Measurements from ENCODE around the gene MAP3K15.
"Not testable (repeated sequence)": the region's sequence is repeated elsewhere in the genome, so short reads cannot be mapped to it uniquely, and the experiment has no call there.

MAP3K15 gene

DNA sequence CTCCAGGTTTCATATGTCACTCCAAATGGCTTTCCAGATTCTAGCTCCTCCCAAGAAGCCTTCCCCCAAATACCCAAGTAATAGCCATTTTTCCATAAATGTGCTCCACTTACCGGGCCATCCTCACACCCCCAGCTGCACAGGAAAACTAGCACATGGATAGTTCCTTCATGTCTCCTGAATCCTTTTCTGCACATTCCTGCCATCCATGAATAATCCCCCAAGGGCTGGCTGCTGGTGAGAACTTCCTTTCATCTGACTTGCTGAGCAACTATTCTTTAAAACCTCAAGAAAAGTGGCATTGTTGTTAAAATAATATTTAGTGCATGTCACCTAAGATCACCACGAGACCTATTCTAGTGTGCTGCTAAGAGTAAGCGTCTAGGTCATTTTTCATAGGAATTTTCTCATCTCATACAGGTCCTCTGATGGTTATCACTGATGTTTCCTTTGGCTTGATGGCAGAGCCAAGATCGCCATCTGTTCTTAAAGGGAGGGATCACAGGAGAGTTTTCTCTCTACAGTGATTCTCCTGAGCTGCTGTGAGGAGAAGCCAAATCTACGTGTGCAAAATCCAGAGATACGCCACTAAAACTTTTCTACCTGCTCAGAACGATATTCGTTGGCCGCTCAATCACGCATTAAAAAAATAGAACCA lies 71.3 kb downstream of the MAP3K15 start:
- no peak for DNase-seq (ENCODE audit: low read depth in 2 of 2)
- TF ChIP-seq, protein P1, sequence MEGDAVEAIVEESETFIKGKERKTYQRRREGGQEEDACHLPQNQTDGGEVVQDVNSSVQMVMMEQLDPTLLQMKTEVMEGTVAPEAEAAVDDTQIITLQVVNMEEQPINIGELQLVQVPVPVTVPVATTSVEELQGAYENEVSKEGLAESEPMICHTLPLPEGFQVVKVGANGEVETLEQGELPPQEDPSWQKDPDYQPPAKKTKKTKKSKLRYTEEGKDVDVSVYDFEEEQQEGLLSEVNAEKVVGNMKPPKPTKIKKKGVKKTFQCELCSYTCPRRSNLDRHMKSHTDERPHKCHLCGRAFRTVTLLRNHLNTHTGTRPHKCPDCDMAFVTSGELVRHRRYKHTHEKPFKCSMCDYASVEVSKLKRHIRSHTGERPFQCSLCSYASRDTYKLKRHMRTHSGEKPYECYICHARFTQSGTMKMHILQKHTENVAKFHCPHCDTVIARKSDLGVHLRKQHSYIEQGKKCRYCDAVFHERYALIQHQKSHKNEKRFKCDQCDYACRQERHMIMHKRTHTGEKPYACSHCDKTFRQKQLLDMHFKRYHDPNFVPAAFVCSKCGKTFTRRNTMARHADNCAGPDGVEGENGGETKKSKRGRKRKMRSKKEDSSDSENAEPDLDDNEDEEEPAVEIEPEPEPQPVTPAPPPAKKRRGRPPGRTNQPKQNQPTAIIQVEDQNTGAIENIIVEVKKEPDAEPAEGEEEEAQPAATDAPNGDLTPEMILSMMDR (IDR thresholded peaks at IDR 0.05; ENCODE audit: low read depth, low read length) = no peak
- no peak overlapping the region for H3K4me3 ChIP-seq (replicated peaks in 1 of 2; ENCODE audit: low read depth in 2 of 2, low read length in 2 of 2)

DNA sequence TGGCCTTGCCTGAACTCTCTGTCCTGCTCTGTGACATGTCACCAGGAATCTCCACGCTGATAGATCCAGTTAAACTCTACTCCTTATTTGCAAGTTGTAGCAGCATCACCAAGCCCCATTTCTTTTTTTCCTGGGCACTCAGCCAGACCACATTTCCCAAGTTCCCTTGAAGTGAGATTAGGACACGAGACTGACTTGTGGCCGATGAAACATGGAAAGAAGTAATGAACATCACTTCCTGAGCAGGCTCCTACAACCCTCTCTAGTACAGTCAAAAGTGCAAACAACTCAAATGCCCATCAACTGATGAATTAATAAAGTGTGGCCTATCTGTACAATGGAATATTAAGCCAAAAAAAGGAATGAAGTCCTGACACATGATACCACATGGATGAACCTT lies 74.6 kb downstream of the MAP3K15 start:
- TF ChIP-seq, protein P1 (IDR thresholded peaks at IDR 0.05; ENCODE audit: low read depth, low read length) = no peak
- H3K4me3 ChIP-seq (replicated peaks in 1 of 2; ENCODE audit: low read depth in 2 of 2, low read length in 2 of 2) = no peak overlapping the region
- peak; percentile 51 to 65 for DNase-seq (ENCODE audit: low read depth in 2 of 2)

DNA sequence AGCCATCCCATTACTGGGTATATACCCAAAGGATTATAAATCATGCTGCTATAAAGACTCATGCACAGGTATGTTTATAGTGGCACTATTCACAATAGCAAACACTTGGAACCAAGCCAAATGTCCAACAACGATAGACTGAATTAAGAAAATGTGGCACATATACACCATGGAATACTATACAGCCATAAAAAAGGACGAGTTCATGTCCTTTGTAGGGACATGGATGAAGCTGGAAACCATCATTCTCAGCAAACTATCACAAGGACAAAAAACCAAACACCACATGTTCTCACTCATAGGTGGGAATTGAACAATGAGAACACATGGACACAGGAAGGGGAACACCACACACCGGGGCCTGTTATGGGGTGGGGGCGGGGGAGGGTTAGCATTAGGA lies 92.6 kb downstream of the MAP3K15 start:
- not testable (repeated sequence) for H3K4me3 ChIP-seq (replicated peaks in 1 of 2; ENCODE audit: low read depth in 2 of 2, low read length in 2 of 2); DNase-seq (ENCODE audit: low read depth in 2 of 2)

DNA sequence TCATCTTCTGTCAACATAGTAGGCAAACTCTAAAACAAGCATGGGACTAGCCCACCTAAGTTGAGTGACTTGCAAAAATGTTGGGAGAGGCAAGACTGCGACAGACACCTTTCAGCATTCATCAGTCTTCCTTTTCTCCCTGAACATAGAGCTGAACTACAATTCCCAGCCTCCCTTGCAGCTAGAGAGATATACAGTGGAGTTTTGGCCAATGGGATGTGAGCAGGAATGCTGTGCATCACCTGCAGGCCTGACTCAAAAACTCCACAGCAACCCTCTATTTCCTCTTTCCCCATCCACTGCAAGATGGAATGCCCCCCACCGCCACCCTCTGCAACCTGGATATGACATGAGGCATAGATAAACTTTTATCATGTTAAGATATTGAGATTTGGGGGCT lies 105.0 kb downstream of the MAP3K15 start:
- no peak for DNase-seq (ENCODE audit: low read depth in 2 of 2)
- TF ChIP-seq, protein P1 (IDR thresholded peaks at IDR 0.05; ENCODE audit: low read depth, low read length) = no peak
- H3K4me3 ChIP-seq (replicated peaks in 1 of 2; ENCODE audit: low read depth in 2 of 2, low read length in 2 of 2) = no peak overlapping the region

DNA sequence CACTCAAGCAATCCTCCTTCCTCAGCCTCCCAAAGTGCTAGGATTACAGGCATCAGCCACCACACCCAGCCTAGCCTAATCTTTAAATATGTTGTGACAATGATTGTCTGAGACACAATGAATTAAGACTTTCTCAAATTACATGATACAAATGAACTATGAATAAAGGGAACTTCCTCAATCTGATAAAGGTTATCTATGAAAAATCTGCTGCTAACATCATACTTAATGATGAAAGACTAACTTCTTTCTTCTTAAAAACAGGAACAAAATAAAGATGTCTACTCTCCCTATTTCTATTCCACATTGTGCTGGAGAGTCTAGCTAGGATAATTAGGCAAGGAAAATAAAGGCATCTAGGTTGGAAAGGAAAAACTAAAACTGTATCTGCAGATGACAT lies 111.6 kb downstream of the MAP3K15 start:
- DNase-seq (ENCODE audit: low read depth in 2 of 2) = no peak
- no peak overlapping the region for H3K4me3 ChIP-seq (replicated peaks in 1 of 2; ENCODE audit: low read depth in 2 of 2, low read length in 2 of 2)
- TF ChIP-seq, protein P1 (IDR thresholded peaks at IDR 0.05; ENCODE audit: low read depth, low read length) = no peak

DNA sequence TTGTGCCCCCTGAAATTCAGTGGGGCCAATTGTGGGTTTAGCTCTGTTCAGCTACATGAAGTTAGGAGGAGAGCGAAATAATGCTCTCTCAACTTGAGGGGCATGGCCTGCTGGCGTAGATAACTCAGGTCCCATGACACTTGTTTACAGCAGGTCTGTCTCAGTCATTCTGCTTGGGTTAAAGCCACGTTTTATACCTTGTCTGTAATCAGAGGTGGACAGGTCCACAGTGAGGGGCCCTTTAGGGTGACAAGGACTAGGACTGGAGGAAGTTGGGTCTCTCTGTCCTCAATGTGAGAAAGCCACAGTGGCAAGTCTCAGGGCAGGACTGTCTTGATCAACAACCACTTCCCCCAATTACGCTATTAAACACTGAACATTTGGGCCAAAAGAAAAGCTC lies 122.6 kb downstream of the MAP3K15 start:
- H3K4me3 ChIP-seq (replicated peaks in 1 of 2; ENCODE audit: low read depth in 2 of 2, low read length in 2 of 2) = no peak overlapping the region
- no peak for DNase-seq (ENCODE audit: low read depth in 2 of 2)
- TF ChIP-seq, protein P1 (IDR thresholded peaks at IDR 0.05; ENCODE audit: low read depth, low read length) = no peak

DNA sequence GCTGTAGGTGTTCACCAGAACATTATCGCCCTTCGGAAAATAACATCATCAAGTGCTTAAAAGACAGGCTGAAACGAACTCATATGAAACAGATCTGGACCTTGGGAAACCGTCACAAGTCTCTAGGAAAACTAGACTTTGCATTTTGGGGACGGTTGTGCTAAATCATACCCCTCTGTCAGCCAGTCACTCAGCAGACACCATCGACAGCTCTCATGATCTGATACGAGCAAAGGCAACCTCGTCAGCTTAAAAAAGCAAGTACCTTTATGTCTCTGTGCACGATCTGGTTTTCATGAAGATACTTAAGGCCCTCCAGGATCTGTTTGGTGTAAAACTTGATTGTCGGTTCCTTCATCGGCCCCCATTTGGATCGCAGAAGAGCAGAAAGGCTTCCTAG lies 123.2 kb downstream of the MAP3K15 start:
- DNase-seq (ENCODE audit: low read depth in 2 of 2) = no peak
- TF ChIP-seq, protein P1 (IDR thresholded peaks at IDR 0.05; ENCODE audit: low read depth, low read length) = no peak
- H3K4me3 ChIP-seq (replicated peaks in 1 of 2; ENCODE audit: low read depth in 2 of 2, low read length in 2 of 2) = no peak overlapping the region
